ENCODE measurements around the gene PRM1.

PRM1 gene

DNA sequence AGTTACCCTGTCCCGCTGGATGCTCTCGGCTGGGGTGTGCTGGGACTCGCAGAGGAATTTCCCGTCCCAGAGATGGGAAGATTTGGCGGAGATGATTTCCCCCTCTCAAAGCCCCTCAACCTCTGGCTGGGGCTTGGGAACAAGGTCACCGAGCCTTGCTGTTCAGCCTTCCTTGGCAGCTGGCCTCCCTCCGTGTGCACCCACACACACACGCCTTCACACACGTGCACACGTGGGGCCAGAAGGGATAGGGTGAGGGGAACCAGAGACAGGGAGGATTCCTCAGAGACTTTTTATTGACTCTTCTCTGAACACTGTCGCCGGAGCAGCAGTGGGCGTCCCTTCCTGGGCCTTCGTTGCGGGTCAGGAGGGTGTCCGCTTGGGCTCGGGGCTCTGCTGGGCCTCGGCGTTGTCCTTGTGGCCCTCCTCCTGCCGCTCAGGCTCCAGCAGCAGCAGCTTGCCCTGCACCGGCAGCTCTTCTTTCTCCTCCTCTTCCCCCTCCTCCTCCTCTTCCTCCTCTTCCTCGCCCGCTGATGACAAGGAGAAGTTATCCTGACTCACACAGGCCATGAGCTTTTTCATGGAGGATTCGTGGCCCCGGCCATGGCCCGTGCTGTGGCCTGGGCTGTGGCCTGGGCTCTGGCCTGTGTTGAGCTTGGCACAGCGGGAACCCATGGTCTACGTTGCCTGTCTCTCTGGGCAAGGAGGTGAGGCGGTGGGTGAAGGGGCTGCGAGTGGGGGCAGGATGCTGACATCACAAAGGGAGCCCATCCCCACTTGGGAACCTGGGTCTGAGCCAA lies 8.0 kb downstream of the PRM1 start, which contains the start of gene PRM3:
Gene PRM3, minus strand, starts transcription at position 709 of the 800 bp plus-strand sequence. Its CDS starts 34 bp downstream, at position 675.
- Histone ChIP-seq H3K4me3 (ENCODE audit: low read depth in 1 of 5, low read length in 5 of 5) (no peak within 1 kb of the TSS), H3K4me1 (ENCODE audit: control insufficient read depth in 5 of 5, insufficient read depth in 5 of 5, low read length in 5 of 5) (no peaks in the 10 kb centered on the region), H3K9ac (ENCODE audit: low read length in 5 of 5) (no peak within 1 kb of the TSS), H3K9me3 (ENCODE audit: control insufficient read depth in 5 of 5, low read length in 5 of 5) (no peaks in the 10 kb centered on the region), H3K27me3 (ENCODE audit: control insufficient read depth in 5 of 5, insufficient read depth in 4 of 5, low read length in 5 of 5) (peaks cover 0 to 6% (median 0%) of the 10 kb centered on the region in 5 donors), H3K36me3 (ENCODE audit: control insufficient read depth in 5 of 5, insufficient read depth in 5 of 5, low read length in 5 of 5) (no peaks in the 10 kb centered on the region), H3K27ac (ENCODE audit: low read depth, low read length) (no peak within 1 kb of the TSS)

DNA sequence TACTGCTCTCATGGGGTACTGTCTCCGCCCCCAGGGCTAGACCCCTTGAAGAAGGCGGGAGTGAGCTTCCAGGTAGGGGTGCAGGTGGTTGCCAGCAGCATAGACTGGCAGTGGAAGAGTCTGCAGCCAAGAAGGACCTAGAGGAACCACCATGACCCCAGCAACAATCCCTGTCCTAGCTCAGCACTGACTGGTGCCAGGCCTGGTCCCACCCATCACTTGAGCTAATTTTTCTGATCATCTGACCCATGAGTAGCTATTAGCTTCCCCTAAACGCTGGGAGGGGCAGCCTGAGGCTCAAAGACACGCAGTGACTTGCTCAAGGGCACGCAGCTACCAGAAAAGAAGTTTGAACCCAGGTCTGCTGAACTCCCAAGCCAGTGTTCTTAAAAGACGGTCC lies 8.6 kb downstream of the PRM1 start:
- Histone ChIP-seq H3K27me3 (ENCODE audit: control insufficient read depth in 5 of 5, insufficient read depth in 4 of 5, low read length in 5 of 5) (peaks cover 0 to 6% (median 0%) of the 10 kb centered on the region in 5 donors), H3K9ac (ENCODE audit: low read length in 5 of 5) (no peak overlapping the region), H3K36me3 (ENCODE audit: control insufficient read depth in 5 of 5, insufficient read depth in 5 of 5, low read length in 5 of 5) (no peaks in the 10 kb centered on the region), H3K4me1 (ENCODE audit: control insufficient read depth in 5 of 5, insufficient read depth in 5 of 5, low read length in 5 of 5) (no peaks in the 10 kb centered on the region), H3K27ac (ENCODE audit: low read depth, low read length) (no peak overlapping the region), H3K9me3 (ENCODE audit: control insufficient read depth in 5 of 5, low read length in 5 of 5) (no peaks in the 10 kb centered on the region), H3K4me3 (ENCODE audit: low read depth in 1 of 5, low read length in 5 of 5) (no peak overlapping the region)

DNA sequence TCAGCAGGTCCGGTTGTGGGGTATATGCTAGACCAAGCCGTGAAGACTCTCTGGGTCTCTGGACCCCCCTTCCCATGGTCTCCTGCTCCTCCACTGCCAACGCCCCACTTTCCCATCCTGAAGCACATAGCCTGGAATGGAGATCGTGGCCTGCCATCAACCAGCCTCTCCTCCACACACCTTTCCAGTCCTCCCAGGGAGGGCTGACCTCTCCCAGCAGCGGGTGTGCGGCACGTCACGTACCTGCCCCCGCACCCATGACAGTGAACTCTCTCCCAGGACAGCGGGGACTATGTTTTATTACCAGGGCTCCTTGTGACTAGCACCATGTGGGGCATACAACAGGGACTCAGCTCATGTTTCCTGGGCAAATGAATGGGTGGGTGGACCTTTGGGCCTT lies 9.5 kb downstream of the PRM1 start:
- Histone ChIP-seq H3K4me1 (ENCODE audit: control insufficient read depth in 5 of 5, insufficient read depth in 5 of 5, low read length in 5 of 5) (no peaks in the 10 kb centered on the region), H3K36me3 (ENCODE audit: control insufficient read depth in 5 of 5, insufficient read depth in 5 of 5, low read length in 5 of 5) (no peaks in the 10 kb centered on the region), H3K27me3 (ENCODE audit: control insufficient read depth in 5 of 5, insufficient read depth in 4 of 5, low read length in 5 of 5) (peaks cover 0 to 4% (median 0%) of the 10 kb centered on the region in 5 donors), H3K9me3 (ENCODE audit: control insufficient read depth in 5 of 5, low read length in 5 of 5) (no peaks in the 10 kb centered on the region), H3K9ac (ENCODE audit: low read length in 5 of 5) (no peak overlapping the region), H3K4me3 (ENCODE audit: low read depth in 1 of 5, low read length in 5 of 5) (no peak overlapping the region), H3K27ac (ENCODE audit: low read depth, low read length) (no peak overlapping the region)

DNA sequence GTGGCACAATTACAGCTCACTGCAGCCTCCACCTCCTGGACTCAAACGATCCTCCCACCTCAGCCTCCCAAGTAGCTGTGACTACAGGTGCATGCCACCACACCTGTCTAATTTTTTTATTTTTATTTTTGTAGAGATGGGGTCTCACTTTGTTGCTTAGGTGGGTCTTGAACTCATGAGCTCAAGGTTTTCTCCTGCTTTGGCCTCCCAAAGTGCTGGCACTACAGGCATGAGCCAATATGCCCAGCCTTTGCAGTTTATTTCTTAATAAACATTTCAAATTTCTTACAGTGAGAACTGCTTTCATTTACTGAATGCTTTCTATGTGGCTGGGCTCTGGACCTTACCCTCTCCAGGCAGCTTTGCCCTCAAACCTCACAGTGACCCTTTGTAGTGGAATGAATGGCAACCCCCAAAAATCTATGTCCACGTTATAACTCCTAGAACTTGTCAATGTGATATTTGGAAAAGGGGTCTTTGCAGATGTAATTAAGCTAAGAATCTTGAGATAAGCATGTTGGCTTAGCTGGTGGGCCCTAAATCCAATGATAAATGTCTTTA lies 10.4 kb downstream of the PRM1 start:
- Histone ChIP-seq H3K27ac (ENCODE audit: low read depth, low read length) (no peak overlapping the region), H3K36me3 (ENCODE audit: control insufficient read depth in 5 of 5, insufficient read depth in 5 of 5, low read length in 5 of 5) (no peaks in the 10 kb centered on the region), H3K27me3 (ENCODE audit: control insufficient read depth in 5 of 5, insufficient read depth in 4 of 5, low read length in 5 of 5) (peaks cover 0 to 2% (median 0%) of the 10 kb centered on the region in 5 donors), H3K4me1 (ENCODE audit: control insufficient read depth in 5 of 5, insufficient read depth in 5 of 5, low read length in 5 of 5) (no peaks in the 10 kb centered on the region), H3K9ac (ENCODE audit: low read length in 5 of 5) (no peak overlapping the region), H3K9me3 (ENCODE audit: control insufficient read depth in 5 of 5, low read length in 5 of 5) (no peaks in the 10 kb centered on the region), H3K4me3 (ENCODE audit: low read depth in 1 of 5, low read length in 5 of 5) (no peak overlapping the region)

DNA sequence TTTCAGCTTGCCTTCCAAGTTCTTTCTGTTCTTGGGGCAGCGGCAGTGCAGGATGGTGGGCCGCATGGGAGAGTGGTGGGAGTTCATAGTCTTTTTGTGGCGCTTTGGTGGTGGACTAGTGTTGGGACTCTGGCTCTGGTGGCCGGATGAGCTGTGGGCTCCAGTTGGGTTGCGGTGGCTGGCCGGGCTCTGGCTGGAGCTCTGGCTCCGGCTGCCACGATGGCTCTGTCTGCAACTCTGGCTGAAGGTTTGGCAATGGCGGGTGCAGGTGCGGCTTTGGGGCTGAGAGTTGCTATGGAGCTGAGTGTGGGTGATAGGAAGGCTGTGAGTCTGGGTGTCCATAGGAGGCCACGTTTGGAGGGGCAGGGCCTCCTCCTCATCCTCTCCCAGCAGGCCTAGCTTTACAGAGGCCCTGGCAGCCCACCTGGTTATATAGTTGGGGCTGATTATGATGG lies 12.2 kb downstream of the PRM1 start, which contains the start of gene TNP2:
Gene TNP2, minus strand, starts transcription at position 405 of the 455 bp plus-strand sequence. Its CDS starts 63 bp downstream, at position 342.
- Histone ChIP-seq H3K27me3 (ENCODE audit: control insufficient read depth in 5 of 5, insufficient read depth in 4 of 5, low read length in 5 of 5) (peaks cover 0 to 2% (median 0%) of the 10 kb centered on the region in 5 donors), H3K4me3 (ENCODE audit: low read depth in 1 of 5, low read length in 5 of 5) (no peak within 1 kb of the TSS), H3K27ac (ENCODE audit: low read depth, low read length) (no peak within 1 kb of the TSS), H3K4me1 (ENCODE audit: control insufficient read depth in 5 of 5, insufficient read depth in 5 of 5, low read length in 5 of 5) (no peaks in the 10 kb centered on the region), H3K9ac (ENCODE audit: low read length in 5 of 5) (no peak within 1 kb of the TSS), H3K36me3 (ENCODE audit: control insufficient read depth in 5 of 5, insufficient read depth in 5 of 5, low read length in 5 of 5) (no peaks in the 10 kb centered on the region), H3K9me3 (ENCODE audit: control insufficient read depth in 5 of 5, low read length in 5 of 5) (no peaks in the 10 kb centered on the region)

DNA sequence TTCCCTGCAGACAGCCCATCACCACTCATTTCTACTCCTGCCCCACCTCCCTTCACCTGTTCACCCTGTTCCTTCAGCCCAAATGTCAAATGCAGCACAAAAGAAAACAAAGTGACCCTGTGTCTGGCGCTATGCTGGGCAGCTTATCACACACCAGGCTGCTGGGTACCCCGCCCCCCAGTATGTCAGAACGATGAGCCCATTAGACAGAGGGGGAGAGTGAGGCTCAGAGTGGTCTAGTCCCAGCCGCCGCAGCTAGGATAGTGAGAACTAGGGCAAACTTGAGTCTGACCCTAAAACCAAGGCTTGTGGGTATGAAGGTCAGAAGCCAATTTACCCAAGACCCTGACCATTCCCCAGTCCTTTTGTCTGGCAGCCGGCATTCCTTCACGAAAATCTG lies 16.0 kb downstream of the PRM1 start:
- Histone ChIP-seq H3K27me3 (ENCODE audit: control insufficient read depth in 5 of 5, insufficient read depth in 4 of 5, low read length in 5 of 5) (no peaks in the 10 kb centered on the region), H3K36me3 (ENCODE audit: control insufficient read depth in 5 of 5, insufficient read depth in 5 of 5, low read length in 5 of 5) (no peaks in the 10 kb centered on the region), H3K27ac (ENCODE audit: low read depth, low read length) (no peak overlapping the region), H3K9me3 (ENCODE audit: control insufficient read depth in 5 of 5, low read length in 5 of 5) (no peaks in the 10 kb centered on the region), H3K4me3 (ENCODE audit: low read depth in 1 of 5, low read length in 5 of 5) (no peak overlapping the region), H3K9ac (ENCODE audit: low read length in 5 of 5) (no peak overlapping the region), H3K4me1 (ENCODE audit: control insufficient read depth in 5 of 5, insufficient read depth in 5 of 5, low read length in 5 of 5) (peaks cover 0 to 12% (median 4%) of the 10 kb centered on the region in 5 donors)

DNA sequence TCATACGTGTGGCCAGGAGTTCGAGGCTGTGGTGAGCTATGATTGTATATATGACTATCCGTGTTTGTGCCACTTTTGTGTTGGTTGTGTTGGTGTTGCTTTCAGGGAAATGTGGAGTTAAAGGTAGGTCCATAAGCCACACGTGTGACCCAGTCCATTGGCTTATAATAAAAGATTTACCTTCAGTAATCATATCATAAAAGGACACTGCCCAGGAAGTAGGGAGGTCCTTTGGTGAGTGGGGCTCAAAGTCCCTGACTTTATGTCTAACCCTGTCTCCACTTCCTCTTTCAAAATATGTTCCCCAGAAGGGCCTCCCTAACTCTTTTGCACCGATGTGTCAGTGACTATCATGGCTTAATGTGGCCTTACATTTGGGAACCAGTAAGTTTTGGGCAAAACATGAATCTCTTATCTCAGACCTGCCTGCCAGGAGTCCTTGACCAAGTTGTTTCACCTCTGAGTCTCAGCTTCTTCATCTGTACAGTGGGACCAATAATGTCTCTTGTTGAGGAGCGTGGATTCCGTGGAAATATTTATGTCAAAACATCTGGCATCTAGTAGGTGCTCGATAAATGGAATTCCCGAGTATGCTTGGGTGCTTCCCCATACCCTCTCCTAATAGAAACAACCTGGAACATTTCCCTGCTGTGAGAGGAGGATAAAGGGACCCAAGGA lies 16.8 kb downstream of the PRM1 start:
- Histone ChIP-seq H3K4me1 (ENCODE audit: control insufficient read depth in 5 of 5, insufficient read depth in 5 of 5, low read length in 5 of 5) (peaks cover 2 to 16% (median 6%) of the 10 kb centered on the region in 5 donors), H3K27ac (ENCODE audit: low read depth, low read length) (no peak overlapping the region), H3K9me3 (ENCODE audit: control insufficient read depth in 5 of 5, low read length in 5 of 5) (no peaks in the 10 kb centered on the region), H3K27me3 (ENCODE audit: control insufficient read depth in 5 of 5, insufficient read depth in 4 of 5, low read length in 5 of 5) (no peaks in the 10 kb centered on the region), H3K36me3 (ENCODE audit: control insufficient read depth in 5 of 5, insufficient read depth in 5 of 5, low read length in 5 of 5) (no peaks in the 10 kb centered on the region), H3K9ac (ENCODE audit: low read length in 5 of 5) (no peak overlapping the region), H3K4me3 (ENCODE audit: low read depth in 1 of 5, low read length in 5 of 5) (no peak overlapping the region)

DNA sequence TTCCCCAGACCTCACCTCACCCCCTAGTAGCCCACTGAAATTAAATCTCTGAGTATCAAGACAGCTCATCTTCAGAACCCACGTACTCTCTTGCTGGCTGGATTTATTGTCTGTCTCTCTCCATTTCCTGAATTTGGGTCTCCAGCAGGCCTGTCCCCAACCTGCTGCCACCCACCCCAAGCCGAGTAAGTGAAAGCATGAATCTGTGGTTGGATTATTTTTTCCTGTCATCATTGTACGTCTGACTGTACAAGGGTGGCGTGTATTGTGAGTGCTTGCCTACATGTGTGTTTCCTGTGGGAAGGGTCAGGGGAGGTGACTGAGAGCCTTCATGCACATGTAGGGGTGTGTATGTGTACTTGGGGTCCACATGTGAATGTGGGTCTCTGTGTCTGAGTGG lies 17.4 kb downstream of the PRM1 start:
- Histone ChIP-seq H3K4me3 (ENCODE audit: low read depth in 1 of 5, low read length in 5 of 5) (no peak overlapping the region), H3K36me3 (ENCODE audit: control insufficient read depth in 5 of 5, insufficient read depth in 5 of 5, low read length in 5 of 5) (no peaks in the 10 kb centered on the region), H3K27me3 (ENCODE audit: control insufficient read depth in 5 of 5, insufficient read depth in 4 of 5, low read length in 5 of 5) (no peaks in the 10 kb centered on the region), H3K27ac (ENCODE audit: low read depth, low read length) (no peak overlapping the region), H3K9me3 (ENCODE audit: control insufficient read depth in 5 of 5, low read length in 5 of 5) (no peaks in the 10 kb centered on the region), H3K4me1 (ENCODE audit: control insufficient read depth in 5 of 5, insufficient read depth in 5 of 5, low read length in 5 of 5) (peaks cover 7 to 22% (median 11%) of the 10 kb centered on the region in 5 donors), H3K9ac (ENCODE audit: low read length in 5 of 5) (no peak overlapping the region)

DNA sequence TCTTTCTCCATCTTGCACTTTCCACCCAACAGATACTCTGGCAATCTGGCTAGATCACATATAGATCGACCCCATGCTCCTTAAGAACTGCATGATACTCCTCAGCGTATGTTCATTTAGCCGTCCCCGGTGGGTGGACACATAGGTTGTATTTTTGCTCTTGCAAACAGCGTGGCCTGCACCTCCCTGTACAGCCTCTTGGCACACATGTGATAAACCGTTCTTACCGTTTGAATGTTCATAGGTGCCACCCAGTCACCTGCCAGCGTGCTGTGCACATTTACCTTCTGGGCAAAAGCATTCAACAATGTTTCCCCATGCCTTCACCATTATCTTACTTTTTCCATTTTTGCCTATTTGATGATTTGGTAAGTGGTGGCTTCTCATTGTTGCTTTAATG lies 18.2 kb downstream of the PRM1 start:
- Histone ChIP-seq H3K4me1 (ENCODE audit: control insufficient read depth in 5 of 5, insufficient read depth in 5 of 5, low read length in 5 of 5) (peaks cover 8 to 28% (median 18%) of the 10 kb centered on the region in 5 donors), H3K4me3 (ENCODE audit: low read depth in 1 of 5, low read length in 5 of 5) (no peak overlapping the region), H3K9me3 (ENCODE audit: control insufficient read depth in 5 of 5, low read length in 5 of 5) (no peaks in the 10 kb centered on the region), H3K27ac (ENCODE audit: low read depth, low read length) (no peak overlapping the region), H3K9ac (ENCODE audit: low read length in 5 of 5) (no peak overlapping the region), H3K36me3 (ENCODE audit: control insufficient read depth in 5 of 5, insufficient read depth in 5 of 5, low read length in 5 of 5) (no peaks in the 10 kb centered on the region), H3K27me3 (ENCODE audit: control insufficient read depth in 5 of 5, insufficient read depth in 4 of 5, low read length in 5 of 5) (no peaks in the 10 kb centered on the region)

DNA sequence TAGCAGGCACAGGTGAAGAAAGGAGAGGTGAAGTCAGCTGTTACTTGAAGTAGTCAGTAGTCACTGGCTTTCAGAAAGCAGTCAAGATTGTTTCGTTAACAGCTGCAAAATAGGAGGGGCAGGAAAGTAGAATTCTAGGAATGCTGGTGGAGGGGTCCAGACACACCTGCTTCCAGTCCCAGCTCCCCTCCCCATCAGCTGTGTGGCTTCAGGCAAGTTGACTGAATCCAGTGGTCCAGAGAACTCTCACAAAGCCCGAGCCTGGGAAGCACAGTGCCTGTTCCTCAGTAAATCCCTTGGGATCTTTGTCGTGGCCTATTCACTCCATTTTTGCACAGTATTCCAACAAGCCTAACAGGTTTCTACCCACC lies 20.5 kb downstream of the PRM1 start:
- Histone ChIP-seq H3K36me3 (ENCODE audit: control insufficient read depth in 5 of 5, insufficient read depth in 5 of 5, low read length in 5 of 5) (no peaks in the 10 kb centered on the region), H3K27ac (ENCODE audit: low read depth, low read length) (no peak overlapping the region), H3K9ac (ENCODE audit: low read length in 5 of 5) (no peak overlapping the region), H3K4me1 (ENCODE audit: control insufficient read depth in 5 of 5, insufficient read depth in 5 of 5, low read length in 5 of 5) (peaks cover 11 to 40% (median 25%) of the 10 kb centered on the region in 5 donors), H3K9me3 (ENCODE audit: control insufficient read depth in 5 of 5, low read length in 5 of 5) (no peaks in the 10 kb centered on the region), H3K27me3 (ENCODE audit: control insufficient read depth in 5 of 5, insufficient read depth in 4 of 5, low read length in 5 of 5) (no peaks in the 10 kb centered on the region), H3K4me3 (ENCODE audit: low read depth in 1 of 5, low read length in 5 of 5) (no peak overlapping the region)
